HG03565 (cell line): Measurements from ENCODE around the gene SYT8.
A peak's percentile ranks its signal among the peaks of the same experiment; 100 is the strongest.

Experiments used
- ATAC-seq: cut with Tn5 transposase; IDR thresholded peaks from one replicate; pipeline ENCODE4 v1.9.1; 2021; ENCODE audit warnings: mild to moderate bottlenecking, moderate library complexity; ENCODE audit not compliant: unreplicated experiment

Gene SYT8

GRCh38 chr11:1844221-1845094, 9.7 kb downstream of the SYT8 start:
- ATAC-seq, result no peak

GRCh38 chr11:1845095-1845429, 10.3 kb downstream of the SYT8 start:
- ATAC-seq, result no peak

- no peak for ATAC-seq
Observed at GRCh38 chr11:1845561-1846452, 11.0 kb downstream of the SYT8 start.

DNA sequence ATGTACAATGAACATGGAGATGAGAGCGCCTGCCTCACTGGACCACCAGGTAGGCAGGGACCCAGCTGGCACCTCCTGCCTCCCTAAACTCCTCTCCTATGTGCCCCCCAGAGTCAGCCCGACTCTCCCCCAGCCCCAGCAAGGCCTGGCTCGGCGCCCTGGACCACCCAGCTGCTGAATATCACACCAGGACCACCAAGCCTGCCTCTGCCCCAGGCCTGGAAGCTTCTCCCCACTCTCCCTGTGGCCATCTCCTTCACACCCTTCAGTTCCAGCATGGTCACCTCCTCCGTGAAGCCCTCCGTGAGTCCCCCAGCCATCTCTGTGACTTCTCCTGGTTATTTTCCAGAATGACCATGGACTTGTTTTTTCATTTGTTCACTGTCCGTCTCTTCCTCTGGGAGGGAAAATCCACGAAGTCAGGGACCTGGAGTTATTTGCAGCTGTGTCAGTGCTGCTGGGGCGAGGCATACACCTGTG, 11.7 kb downstream of the SYT8 start:
- ATAC-seq, result no peak

DNA sequence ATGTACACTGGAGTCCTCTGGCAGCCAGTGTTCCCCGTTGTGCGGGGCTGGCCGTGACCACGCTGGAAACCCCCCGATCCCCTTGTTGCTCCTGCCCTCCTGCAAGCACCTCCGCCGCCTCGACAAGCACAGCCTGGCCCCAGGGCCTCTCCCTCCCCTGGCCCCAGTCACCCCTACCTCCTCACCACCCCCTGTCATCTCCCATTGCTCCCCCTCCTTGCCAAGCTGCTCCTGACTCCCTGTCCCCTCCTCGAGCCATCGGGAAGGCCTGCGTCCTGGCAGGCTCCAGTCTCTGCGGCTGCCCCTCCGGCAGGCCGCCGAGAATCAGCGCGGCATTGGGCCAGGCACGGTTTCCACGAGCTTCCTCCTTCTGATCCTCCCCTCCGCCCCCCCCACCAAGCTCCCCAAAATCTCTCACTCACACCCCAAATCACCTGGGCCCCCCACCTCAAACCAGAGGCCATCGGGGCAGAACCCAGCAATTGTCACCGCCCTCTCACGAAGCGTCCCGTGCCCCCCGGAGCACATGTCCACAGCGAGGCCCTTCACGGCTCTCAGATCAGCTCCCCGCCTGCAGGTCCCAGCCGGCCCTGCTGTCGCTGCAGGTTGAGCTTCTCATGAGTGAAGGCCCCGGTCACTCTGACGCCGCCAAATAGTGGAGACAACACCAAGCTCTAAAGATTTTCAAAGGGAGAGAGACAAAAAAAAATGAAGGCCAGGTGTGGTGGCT, 12.4 kb downstream of the SYT8 start:
- ATAC-seq, result no peak

DNA sequence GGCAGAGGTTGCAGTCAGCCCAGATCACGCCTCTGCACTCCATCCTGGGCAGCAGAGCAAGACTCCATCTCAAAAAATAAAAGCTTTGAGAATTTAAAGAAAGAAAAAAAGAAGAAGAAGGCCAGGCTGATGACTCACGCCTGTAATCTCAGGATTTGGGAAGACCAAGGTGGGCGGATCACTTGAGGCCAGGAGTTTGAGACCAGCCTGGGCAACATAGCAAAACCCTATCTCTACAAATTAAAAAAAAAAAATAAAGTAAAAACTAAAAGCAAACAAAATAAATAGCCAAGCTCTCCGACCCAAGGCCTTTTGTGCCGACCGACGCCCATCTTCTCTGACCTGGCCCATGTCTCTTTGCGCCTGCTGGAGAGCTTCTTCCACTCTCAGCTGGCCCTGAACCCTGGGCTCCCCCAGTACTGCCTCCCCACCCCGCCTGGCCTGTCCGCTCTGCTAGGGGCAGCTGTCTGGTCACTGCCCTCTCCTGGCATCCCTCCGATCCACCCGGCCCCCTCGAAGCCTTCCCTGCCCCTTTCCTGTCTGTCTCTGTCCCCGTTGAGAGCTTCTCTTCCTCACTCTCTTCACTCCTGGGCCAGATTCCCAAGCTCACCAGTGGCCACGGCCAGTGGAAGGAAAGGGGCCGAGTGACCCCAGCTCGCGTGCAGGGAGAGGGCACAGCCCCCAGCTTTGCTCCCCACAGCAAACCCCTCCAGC, 13.3 kb downstream of the SYT8 start:
- ATAC-seq, result no peak

GRCh38 chr11:1848640-1849430, 14.0 kb downstream of the SYT8 start:
- ATAC-seq, result no peak

DNA sequence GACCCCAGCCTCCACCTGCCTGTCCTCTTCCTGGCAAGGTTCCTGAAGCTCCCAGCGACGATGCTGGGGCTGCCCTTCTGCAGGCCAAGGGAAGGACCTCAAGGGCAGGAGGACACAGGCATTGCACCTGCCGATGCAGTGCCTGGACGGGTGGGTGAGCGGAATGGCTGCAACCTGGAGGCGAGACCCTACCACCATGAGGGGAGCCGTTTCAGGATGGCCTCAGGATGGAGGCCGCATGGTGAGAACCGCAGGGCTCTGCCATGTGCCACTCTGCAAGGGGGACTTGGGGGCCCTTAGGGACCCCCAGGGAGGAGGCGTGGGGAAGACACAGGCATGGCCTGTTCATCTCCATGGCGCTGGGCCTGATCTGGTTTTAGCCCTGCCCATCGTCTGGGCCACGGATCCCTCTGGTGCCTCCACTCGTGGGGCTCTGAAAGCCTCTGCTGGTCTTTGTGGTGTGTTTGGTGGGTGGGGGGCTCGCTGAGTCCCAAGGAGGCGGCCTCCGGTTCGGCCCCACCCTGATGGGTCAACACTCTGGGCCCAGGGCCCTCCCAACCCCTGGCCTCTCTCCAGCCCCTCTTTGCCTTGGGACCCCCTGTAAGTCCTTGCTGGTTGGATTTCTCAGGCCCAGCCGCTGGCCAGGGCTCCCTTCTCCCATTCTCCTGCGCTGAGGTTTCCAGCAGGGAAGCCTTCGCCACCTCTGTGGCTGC, 16.8 kb downstream of the SYT8 start:
- ATAC-seq, result no peak

DNA sequence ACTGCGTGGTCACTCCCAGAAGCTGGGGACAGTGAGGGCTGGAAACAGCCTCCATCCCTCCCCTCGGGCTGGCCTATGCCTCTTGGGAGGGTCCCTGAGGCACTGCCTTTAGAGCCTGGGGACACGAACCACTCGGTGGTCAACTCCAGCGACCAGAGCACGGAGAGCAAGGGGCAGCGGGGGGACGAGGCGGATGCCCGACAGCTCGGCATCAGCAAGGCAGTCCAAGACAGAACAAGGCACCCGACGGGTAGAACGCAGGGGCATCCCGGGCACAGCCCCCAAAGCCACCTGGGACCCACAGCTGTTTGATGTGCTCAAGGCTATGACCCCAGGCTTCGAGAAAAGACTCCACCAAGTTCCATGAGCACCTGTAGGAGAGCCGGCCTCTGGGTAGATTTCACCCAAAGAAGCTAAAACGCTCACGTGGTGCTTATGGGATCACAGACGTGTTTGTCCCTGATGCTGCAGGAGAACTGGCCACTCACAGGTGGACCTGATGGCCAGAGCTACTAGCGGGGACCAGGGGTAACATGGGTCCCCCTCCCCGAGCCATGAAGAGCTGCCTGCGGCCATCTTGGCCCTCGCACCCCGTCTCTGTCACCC, 17.6 kb downstream of the SYT8 start:
- ATAC-seq, result no peak

DNA sequence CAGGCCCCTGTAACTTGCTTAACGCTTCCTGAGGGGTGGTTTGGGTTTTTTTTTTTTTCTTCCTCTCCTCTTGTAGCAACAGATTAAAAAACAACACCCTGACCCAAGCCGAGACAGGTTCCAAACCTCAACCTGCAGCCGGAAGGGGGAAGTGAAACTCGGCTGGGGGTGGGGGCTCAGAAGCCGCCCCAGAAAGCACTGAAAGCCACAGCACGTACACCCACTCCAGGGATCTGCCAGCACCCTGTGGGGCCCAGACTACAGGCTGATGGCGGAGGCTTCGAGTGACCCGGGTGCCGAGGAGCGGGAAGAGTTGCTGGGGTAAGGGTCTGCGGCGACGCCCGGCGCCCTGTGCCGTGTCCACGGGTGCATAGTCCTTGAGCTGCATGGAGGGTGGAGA, 18.1 kb downstream of the SYT8 start, which contains the start of gene LSP1:
Gene LSP1 (plus strand): TSS at position 208 of the 400 bp plus-strand sequence. CDS start 61 bp downstream, at position 269.
- peak; percentile 40 for ATAC-seq

DNA sequence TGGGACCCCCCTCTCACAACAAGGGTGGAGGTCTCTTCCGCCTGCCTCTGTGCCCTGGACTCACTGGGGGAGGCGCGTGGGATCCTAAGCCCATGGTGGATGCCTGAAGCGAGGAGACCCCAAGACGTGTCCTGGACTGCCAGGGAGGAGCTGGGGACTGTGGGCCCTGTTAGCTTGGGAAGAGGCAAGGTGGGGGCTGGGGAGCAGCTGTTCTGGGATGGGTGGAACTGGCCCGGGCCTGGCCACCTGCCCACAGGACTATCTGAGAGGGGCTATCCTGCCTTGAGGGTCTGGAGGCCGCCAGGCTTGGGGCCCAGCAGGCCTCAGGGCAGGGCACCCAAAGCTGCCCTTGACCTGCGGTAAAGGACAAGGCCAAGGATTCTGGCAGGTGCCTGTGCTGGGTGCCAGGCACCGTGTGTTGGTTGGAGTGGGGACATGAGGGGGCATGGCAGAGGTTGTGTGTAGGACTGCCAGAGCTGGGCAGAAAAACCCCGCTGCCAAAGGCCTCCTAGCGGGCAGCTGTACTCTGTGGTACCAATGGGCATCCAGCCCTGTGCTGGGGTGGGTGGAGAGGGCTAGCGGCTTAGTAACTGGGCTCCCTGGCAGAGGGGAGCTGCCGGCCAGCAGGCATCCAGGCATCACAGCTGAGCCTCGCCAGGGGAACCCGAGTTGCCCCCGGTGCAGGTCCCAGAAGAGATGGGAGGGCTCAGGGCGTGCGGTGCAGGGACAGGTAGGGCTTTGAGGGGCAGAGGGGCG, 18.8 kb downstream of the SYT8 start:
- no peak for ATAC-seq

DNA sequence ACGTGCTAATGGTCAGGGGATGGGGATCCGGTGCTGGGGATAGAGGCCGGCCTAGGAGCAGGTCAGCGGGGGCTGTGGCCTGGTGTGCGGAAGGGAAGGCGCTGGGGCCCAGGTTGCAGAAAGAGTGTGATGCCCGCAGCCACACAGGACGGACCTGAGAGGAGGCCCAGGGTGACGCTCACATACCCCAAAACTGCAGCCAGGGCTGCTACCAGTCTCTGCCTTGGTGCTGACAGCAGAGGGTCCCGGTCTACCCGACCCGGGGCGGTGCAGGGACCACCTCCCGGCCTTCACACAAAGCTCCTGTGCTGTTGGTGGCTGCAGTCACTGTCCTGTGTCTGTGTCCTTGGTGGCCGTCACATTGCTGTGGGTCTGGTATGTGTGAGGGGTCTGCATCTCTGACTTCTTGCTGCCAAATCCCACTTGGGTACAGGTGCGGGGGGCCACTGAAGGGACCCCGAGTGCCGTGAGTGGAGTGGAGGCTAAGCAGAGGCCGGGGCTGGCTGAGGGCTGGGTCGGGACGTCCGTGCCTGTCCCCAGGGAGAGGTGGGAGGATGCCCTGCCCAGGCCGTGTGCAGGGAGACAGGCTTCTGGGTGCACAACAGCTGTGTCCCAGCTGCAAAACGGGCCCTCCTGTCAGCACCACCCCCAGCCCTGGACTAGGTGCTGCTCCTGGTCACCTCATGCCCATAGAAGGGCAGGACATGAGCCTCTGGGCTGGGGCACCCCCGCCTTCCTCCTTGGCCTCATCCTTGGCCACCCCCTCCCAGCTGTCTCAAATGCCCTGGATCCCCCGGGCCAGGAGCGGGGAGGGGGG, 19.6 kb downstream of the SYT8 start:
- no peak for ATAC-seq

- ATAC-seq, result peak; percentile 28
Observed at GRCh38 chr11:1854949-1855885, 20.4 kb downstream of the SYT8 start.

- no peak for ATAC-seq
Observed at GRCh38 chr11:1855886-1856265, 21.1 kb downstream of the SYT8 start.

GRCh38 chr11:1856306-1857005, 21.7 kb downstream of the SYT8 start:
- no peak for ATAC-seq
